Pulmonary artery endothelial cell (primary cell): Measurements from ENCODE around the gene CDYL2. TPM values are rescaled to one million over a fixed set of nuclear protein-coding genes. Genes with fewer than 3 reads are reported as not detected.
"Not testable (repeated sequence)": the region's sequence is repeated elsewhere in the genome, so short reads cannot be mapped to it uniquely, and the experiment has no call there.

ENCODE experiments used
- DNase-seq: peaks from one replicate; pipeline ENCODE4 v3.0.0-alpha.2; 2011; ENCODE audit warnings: low read depth, low spot score
- total RNA-seq: library from RNA; depleted of rRNA; stranded (reverse); fragments of >200 nt; gene quantifications from 2 replicates; pipeline ENCODE4 v1.2.3, GENCODE V29; 2014

CDYL2 gene
- total RNA-seq, 1 donor from 2014 or later, result 32.3 TPM

DNA sequence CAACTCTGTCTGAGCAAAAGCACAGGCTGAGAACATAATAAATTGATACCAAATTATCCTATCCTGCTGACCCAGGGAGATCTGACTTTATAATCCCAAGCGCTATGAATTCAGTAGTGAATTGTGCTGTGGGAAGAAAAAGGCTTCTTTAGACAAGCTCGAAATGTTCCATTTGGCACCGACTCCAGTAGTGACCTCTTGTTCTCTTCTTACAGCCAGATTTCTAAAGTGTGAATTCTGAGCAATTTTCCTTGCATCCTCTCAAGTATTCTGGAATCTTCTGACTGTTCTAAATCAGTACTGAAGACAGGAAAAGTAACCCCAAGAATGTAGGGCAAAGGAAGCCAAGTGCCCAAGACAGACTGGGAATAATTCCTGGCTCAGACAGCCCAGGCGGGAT is 58.2 kb downstream of the CDYL2 start:
- DNase-seq, result no peak

DNA sequence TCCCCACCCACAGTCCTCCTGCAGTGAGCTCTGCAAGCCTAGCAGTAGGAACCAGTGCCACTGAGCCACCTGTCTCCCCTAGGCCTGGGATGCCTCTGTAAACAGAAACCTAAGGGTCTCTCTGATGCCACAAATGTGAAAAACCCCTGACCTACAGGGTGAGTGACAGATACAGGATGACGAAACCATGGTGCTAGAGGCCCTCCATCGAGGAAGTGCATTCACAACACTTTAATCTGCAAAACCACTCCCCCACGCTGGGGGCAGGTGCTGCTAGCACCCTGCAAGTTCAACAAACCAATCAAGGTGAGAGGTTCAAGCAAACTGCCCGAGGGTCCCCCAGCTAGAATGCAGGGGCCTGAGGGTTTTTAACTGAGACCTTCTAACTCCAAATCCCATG is 59.5 kb downstream of the CDYL2 start:
- DNase-seq, result no peak

DNA sequence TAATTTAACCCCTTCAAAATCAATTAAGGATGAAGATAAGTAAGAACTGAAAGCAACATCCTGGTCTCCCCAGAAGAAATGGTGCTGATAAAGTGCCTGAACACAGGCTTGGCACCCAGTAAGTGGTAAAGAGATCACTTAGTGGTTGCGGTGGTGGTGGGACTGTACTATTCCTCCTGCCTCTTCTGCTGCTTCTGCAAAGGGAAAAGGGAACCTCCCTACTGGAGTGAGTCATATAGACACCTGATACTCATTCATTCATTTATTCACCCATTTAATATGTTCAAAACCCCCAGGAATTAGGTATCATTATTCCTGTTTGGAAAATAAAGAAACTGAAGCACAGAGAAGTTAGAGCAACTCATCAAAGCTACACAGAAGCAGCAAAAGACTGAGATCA is 60.6 kb downstream of the CDYL2 start:
- DNase-seq, result no peak

DNA sequence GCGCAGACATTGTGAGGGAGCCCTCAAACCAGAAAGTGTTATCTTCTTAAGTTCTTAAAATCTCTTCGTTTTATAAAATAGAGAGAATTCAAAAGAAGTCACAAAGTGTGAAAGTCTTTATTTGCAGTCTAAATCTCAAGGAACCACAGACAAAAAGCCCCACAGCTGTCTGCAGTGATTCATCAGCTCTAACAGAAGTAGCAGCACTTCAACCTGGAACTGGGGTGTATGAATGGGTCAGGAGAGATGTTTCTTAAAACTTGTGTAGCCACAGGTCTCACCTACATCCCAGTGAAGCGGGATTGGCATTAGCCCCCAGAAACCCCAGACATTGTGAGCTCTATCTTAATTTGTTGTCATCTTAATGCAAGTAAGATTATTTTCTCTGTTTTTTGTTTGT is 61.1 kb downstream of the CDYL2 start:
- no peak for DNase-seq

DNA sequence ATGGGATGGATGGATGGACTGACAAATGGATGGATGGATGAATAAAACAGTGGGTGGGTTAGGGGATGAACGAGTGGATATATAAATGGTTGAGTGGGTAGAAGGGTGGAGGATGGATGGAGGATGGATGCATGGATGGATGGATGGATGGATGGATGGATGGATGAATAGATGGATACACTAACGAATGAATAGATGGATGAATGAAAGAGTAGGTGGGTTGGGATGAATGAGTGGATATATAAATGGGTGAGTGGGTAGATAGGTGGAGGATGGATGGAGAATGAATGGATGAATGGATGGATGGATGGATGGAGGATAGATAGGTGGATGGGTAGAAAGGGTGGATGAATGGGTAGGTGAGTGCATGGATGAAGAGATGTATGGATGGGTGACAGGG is 62.1 kb downstream of the CDYL2 start:
- DNase-seq, result no peak

DNA sequence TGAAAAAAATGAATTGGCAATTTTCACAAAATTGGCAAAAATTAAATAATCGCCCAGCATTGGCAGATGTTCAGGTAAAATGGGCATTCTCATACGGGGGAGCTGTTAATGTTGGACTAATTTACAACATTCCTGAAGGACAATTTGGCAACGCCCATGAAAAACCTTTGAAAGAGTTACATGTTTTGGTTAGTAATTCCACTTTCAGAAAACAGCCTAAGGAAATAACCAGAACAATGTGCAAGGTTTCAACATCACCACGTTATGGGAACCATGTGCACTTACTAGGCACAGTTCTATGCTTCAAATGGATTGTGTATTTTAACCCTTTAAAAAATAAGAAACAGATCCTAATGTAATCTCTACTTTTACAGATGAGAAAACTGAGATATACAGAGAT is 62.7 kb downstream of the CDYL2 start:
- DNase-seq, result no peak

DNA sequence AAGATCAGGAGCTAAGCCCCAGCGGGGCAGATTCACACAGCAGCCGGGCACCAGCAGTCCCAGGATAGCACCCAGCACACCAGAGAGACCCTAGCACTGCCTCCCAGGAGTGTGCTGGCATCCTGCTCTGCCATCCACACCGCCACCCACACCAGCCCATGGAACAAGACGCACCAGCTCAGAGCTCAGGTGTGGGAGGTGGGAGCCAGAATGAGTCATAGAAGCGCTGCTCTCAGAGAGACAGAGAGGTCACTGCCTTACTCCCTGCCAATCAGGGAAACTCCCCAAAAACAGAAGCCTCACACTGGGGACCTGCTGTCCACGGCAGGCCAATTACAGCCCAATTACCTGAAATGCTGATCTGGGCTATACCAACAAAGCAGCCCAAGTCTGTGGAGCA is 64.9 kb downstream of the CDYL2 start:
- DNase-seq, result no peak

DNA sequence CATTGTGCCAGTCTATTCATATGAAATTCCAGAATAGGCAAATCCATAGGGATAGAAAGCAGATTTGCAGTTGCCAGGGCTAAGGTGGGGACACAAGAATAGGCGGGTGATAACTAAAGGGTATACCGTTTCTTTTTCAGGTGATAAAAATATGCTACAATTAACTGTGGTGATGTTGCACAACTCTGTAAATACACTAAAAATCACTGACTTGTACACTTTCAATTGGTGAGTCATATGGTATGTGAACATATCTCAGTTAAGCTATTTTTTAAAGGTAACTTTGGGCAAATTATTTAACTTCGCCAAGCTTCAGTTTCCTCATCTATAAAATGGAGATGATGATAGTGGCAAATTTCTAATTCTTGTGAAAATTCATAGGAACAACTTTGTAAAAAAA is 65.9 kb downstream of the CDYL2 start:
- DNase-seq, result no peak

DNA sequence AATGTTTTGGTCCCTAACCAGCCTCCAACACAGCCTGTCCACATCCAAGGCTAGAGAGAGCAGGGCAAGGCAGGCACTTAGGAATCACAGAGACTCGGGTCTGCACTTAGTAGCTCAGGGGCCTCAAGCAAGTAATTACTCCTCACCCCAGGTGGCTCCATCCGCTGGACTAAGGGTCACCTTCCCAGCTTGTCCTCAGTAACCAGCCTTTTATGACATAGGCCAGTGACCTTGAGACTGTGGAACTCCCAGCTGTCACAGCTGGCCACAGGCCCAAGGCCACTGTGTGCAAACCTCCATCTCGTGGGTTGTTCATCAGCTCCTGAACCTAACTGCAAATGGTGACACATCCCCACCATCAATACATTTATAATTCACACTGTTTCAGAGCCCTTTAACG is 68.6 kb downstream of the CDYL2 start:
- no peak for DNase-seq

DNA sequence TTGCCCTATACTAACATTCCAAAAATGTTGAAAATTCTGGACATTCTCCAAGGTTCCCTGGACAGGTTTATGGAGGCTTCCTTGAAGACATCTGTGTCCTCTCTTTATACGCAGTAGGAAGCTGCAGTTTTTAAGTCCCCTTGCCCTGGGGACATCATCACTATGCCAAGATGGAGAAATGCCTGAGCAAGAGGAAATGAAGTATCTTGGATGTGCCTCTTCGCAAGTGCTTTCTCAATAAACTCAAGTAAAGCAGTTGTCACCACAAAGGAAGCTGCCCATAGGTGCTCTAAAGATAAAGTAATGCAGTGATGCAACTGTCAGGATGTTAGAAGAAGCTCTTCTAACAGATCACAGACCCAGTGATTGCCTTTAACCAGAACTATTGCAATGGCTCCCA is 71.0 kb downstream of the CDYL2 start:
- DNase-seq, result no peak

DNA sequence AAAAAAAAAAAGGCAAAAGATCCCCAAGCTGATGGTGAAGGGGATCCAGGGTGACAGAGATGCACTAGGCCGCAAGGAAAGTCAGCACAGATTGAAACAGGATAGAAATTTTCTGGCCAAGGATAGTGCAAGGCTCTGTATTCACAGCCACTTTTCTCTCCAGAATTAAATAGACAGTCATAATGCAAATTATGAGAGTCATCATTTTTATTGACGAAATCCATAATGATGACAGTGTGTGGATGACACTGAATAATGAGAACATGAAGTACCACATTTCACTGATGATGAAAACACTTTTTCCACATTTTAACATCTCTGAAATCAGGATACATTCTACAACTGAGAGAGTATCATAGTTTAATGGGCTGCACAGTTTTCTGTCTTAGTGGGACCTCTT is 72.5 kb downstream of the CDYL2 start:
- DNase-seq, result no peak

DNA sequence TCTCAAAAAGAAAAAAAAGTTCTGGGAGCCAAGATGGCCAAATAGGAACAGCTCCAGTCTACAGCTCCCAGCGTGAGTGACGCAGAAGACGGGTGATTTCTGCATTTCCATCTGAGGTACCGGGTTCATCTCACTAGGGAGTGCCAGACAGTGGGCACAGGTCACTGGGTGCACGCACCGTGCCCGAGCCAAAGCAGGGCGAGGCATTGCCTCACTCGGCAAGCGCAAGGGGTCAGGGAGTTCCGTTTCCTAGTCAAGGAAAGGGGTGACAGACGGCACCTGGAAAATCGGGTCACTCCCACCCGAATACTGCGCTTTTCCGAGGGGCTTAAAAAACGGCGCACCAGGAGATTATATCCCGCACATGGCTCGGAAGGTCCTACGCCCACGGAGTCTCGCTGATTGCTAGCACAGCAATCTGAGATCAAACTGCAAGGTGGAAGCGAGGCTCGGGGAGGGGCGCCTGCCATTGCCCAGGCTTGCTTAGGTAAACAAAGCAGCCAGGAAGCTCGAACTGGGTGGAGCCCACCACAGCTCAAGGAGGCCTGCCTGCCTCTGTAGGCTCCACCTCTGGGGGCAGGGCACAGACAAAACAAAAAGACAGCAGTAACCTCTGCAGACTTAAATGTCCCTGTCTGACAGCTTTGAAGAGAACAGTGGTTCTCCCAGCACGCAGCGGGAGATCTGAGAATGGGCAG is 77.2 kb downstream of the CDYL2 start:
- DNase-seq, result not testable (repeated sequence)

DNA sequence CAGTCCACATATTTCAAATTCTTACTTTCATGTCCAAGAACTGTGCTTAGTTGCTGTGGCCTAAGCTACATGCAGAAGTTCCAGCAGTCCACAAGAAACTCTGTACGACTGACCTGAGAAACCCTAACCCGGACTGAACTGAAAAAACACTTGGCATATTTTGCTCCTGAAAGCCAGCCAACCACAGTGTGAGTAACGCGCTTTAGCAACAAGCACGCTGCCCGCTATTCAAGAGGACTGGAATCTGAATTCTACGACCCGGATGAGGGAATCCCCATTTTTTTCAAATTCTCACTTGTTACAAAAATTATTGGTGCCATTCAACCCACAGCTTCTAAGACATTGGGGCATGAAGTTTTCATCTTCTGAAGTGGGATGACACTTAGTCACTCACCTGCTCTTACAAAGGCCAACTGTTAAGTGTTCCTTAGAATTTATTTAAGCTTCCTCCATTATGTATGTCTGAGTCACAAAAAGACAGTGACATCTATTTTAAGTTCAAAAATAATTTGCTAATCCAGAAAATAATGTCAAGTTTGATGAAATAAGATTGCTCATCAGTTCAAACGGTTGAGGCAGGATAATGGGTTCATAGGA is 78.7 kb downstream of the CDYL2 start:
- DNase-seq, result no peak

DNA sequence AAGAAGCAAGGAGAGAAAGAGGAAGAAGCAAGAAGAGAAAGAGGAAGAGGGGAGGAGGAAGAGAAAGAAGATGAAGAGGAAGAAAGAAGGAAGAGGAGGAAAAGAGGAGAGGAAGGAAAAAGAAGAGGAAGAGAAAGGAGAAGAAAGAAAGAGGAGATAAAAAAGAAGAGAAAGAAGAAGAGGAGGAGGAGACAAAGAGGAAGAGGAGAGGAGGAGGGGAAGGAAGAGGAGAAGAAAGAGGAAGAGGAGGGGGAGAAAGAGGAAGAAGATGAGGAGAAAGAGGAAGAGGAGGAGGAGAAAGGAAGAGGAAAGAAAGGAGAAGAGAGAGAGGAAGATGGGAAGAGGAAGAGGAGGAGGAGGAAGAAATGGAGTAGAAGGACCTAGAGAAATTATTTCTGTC is 80.4 kb downstream of the CDYL2 start:
- DNase-seq, result no peak

DNA sequence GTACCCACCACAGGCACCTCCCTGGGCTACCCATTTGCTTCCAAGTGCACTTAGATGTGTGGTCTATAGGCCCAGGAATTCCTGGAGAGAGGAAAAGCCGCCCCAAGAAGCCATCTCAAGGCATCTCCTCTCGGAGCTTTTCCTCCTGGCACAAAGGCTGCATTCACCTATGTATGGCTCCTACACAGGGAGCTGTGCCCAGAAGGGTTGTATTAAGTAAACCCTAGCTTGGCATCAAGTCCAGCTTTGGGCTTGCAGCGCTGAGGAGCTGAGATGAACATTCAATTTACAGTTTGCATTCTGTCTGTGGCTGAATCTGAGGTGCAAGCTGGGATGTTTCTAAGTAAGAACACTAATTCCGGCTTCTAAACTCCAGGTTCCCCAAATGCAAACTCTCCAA is 81.3 kb downstream of the CDYL2 start:
- no peak for DNase-seq

DNA sequence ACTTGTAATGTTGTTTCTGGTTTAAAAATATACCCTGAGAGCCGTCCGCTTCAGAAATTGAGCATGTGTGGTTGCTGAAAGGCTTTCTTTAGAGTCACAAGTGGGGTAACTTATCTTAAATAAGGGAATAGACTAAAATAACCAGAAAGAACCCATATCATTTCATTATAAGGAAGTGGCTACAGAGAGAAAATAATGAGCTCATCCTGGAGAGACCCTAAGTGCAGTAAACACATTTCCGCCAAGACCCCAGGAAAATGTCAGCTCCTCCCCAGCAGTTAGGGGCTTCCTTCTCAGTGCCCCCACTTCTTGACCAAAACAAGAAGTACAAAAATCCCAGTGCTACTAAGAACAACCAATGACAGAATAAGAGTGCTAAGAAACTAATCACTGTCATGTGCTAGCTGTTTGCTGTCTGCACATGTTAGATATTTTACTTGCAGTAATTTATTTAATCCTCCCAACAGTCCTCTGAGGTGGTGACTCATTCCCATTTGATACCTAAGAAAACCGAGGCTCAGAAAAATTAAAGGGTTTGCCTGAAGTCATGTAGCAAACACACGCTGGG is 83.5 kb downstream of the CDYL2 start:
- DNase-seq, result no peak

DNA sequence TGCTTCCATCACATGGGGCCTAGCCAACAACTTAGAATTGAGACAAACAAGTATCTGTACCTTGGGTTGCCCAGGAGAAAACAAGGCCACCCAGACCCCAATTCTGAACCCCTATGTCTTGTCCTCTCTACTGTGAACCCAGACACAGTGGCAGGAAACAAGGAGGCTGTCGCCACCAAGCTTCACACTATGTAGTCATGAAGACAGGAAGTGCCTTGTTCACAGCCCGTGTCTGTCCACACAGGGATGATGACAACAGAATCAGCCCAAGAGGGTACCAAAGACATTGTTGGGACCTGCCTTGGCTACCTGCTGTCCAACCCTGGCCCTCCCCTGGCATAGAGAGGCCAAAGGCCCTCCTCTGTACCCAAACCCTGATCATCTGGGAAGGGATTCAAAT is 84.8 kb downstream of the CDYL2 start:
- no peak for DNase-seq

DNA sequence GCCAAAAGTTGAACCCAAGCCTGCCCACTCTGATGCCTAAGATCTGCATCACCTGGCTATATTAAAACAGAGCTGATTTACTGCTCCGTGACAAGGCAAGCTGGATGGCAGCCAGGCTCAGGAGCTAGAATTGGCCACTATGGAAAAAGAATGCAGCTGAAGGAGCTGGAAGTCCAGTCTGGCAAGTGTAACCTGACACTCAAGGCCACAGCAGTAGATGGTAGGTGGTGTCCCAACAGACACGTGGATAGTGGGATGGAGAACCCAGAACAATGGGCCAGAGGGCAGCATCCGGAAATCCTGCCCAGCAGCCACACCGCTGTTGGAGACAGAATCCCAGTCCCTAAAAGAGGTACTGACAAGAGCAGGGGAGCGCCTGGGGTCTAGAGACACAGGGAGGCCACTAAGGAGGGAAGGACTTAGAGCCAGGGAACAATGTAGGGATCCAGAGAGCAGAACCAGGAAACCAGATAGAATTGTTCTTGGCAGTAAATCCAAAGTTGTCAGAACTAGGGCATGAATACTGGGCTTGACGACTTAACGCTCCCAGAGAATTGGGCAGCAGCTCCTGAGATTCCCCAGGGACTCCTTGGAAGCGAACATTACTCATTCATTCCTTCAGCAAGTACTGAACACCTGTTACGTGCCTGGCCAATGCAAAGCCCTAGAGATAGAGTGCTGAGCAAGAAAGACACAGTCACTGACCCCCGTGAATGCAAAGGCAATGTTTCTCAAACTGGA is 85.7 kb downstream of the CDYL2 start:
- DNase-seq, result peak; percentile 45

DNA sequence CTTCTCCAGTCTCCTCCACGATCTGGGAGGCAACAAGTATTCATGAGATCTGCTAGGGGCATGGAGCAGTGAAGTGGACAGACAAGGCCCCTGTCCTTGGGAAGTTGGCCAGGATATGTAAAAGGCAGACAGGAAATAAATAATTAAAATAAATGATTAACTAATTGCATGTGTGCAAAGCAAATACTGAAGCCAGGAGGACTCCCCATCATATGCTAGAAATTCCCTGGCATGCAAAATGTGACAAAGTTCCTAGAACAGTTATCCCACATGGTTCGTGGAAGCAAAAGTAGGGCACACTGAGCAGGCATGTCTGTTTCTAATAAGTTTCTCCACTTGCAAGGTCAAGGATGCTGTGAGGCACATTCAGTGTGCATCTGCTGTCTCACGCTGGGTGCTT is 86.8 kb downstream of the CDYL2 start:
- DNase-seq, result no peak

DNA sequence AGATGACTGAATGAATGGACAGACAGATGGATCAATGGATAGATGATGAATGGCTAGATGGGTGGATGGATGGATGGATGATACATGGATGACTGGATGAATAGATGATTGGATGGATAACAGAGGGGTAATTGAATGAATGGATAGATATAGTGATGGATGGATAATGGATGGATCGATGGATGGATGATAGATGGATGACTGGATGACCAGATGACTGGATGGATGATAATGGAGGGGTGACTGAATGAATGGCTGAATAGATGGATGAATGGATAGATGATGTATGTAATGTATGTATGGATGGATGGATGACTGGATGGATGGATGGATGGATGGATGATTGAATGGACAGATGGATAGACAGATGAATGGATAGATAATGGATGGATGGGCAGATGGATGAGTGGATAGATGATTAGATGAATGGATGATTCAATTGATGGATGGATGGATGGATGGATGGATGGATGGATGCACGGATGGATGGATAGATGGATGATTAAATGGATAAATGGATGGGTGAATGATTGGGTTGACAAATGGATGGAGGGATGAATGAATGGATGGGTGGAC is 87.7 kb downstream of the CDYL2 start:
- DNase-seq, result no peak

DNA sequence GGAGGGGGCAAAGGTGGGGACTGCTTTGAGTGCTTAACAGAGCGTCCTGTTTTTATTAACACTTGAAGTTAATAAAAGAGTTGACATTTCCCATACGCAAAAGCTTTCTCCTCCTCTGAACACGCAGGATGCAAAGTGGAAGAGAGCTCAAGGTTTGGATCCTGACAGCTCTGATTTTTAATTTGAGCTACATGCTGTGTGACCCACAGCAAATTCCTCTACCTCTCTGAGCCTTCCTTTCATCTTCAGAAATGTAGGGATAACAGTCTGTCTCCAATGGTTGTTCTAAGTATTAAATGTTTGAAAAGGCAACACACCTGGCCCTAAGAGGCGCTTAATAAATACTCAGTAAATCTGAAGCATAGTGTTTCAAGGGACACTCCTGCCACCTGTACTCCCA is 93.0 kb downstream of the CDYL2 start:
- DNase-seq, result no peak

DNA sequence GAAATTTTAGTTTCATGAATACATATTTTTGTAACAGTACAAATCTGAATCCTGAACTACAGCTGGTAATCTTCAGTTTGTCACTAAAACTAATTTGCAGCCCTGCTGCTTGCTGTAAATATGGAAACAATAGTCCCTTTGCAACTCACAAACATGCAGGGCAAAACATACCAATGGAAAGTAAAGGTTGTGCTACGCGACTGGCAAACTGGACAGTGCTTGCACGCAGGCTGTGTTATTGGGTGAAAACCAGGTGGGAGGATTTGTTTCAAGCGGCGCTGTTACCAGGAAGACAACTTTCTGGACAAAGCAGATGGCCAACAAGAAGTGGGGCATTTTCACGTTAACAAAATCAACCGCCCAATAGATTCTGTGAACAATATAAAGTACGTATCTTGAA is 93.5 kb downstream of the CDYL2 start:
- DNase-seq, result no peak
